ENCODE results near the gene CDC14A.

DNA sequence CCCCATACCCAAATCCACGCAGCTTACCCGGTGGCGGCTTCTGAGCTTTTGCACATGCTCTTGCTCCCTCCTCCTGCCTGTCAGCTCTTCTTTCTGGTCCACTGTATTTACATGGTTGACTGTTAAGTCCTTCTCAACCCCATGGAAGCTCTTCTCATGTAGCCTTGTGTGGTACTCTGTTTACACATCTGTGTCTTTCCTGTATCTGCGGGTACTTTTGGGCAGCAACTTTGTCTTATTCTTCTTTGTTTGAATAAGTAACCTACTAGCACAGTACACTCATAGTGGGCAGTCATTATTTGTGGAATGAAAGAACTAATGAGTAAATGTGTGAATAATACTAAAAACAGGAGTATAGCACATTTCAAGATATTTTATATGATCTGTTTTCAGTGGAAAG is 97.2 kb downstream of the CDC14A start:
- TF ChIP-seq, protein P1, sequence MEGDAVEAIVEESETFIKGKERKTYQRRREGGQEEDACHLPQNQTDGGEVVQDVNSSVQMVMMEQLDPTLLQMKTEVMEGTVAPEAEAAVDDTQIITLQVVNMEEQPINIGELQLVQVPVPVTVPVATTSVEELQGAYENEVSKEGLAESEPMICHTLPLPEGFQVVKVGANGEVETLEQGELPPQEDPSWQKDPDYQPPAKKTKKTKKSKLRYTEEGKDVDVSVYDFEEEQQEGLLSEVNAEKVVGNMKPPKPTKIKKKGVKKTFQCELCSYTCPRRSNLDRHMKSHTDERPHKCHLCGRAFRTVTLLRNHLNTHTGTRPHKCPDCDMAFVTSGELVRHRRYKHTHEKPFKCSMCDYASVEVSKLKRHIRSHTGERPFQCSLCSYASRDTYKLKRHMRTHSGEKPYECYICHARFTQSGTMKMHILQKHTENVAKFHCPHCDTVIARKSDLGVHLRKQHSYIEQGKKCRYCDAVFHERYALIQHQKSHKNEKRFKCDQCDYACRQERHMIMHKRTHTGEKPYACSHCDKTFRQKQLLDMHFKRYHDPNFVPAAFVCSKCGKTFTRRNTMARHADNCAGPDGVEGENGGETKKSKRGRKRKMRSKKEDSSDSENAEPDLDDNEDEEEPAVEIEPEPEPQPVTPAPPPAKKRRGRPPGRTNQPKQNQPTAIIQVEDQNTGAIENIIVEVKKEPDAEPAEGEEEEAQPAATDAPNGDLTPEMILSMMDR (IDR thresholded peaks at IDR 0.05; ENCODE audit: insufficient read depth, low read length, poor library complexity, severe bottlenecking) = no peak
- TF ChIP-seq EZH2phosphoT487 (conservative IDR thresholded peaks at IDR 0.05; ENCODE audit: low read length) = no peak
